ENCODE measurements around the gene NAB1.
"Not testable (repeated sequence)": the region's sequence is repeated elsewhere in the genome, so short reads cannot be mapped to it uniquely, and the experiment has no call there.

NAB1 gene

DNA sequence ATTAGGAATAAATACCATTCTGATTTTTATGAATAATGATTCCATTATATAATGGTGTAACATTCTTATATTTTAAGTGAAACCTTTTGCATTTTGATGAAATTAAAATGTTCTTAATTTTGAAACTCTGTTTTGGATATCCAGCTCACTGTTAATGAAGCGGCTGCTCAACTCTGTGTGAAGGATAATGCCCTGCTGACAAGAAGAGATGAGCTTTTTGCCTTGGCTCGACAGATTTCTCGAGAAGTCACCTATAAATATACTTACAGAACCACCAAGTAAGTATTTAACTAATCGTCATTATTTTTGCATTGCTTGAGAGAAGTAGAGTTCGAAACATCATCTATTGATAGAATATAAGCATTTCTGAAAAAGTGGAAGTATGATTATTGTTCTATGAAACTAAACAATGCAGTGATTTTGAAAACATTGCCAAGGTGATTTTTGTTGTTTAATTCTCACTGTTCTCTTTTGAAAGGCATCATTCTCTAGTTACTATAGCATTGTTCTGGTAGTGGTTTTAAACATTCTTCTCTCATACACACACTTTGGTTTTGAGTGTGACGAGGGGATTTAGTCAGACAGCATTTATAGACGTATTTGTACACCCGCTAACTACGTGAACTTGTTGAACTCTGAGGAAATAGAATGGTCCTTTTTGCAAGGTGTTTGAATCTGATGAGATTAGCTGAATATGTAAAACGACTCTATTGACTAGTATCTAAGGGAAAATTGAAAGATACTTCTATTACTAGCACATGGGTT lies 21.5 kb downstream of the NAB1 start:
- no peak for DNase-seq (ENCODE audit: low read depth)

DNA sequence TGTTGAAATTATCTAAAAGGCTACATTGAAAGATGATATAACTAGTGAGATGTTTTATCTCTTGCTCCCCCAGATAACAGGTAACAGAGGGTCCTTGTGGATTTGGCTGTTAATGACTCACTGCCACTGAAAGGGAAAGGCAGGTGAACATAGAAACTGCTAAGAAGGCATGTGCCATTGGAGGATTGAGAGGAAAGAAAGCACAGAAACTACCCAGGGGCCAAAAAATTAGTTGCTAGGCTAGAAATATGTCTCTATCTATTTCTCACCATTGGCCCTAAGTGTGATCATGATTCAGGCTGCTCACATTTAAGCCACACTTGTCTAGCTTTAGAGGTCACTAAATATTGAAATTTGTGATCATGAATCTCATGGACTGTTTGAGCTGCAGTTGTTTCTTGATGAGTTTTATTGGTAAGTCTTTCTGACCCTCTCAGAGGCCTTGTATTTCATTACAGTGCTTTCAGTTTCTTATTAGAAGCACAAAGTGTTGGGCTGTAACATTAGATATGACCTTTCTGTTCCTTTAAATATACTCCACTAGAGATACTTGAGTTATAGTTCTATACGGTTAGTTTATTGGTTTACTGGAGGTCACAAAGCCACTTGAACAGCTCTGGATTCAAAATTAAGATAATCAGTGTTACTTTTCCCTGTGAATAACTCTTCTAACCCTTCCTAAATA lies 26.2 kb downstream of the NAB1 start:
- no peak for DNase-seq (ENCODE audit: low read depth)

DNA sequence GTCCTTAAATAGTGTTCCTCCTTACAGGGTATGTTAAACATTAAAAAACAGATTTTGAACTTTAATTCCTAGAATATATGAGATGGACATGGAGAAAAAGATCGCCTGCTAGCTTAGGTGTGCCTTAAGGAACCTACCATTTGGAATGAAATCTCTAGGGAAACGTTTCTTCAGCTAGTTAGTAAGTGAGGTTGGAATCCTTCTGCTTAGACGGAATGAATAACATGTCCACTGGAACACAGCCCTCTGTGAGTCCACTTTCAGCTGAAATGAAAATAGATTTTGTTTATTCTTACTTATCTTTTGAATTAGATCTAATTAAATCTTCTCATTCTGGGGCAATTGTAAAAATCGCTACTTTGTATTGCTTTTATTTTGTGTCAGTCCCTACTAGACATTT lies 28.4 kb downstream of the NAB1 start:
- no peak for DNase-seq (ENCODE audit: low read depth)

DNA sequence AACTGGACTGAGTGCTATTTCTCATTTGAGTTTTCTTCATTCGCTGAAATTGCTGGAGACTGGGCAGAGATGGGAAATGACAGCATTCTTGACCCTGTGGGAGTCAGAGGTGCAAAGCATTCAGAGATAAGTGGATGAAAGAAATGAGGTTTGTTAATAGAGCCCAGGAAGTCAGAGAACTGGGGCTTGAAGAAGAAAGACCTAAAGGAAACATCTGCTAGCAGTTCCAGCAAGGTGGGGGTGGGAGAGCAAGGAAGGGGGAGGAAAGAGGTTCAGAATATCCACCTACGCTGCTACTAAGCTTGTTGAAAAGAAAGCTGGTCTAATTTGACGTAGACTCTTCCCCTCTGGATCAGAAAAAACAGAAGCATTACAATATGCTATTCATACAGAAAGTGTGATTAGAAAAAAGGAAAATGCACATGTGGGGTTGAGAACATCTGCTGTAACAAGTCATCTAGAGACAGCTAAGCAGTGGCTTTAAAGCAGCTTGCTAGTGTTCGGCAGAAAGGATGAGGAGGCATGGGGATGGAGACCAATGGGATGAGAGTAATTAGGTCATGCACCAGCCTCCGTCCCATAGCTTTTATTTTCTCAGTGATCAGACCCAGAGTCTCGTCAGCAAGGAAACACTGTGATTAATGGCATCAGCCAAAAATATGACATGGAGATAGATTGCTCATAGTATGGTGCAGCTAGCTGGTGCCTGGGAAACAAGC lies 29.7 kb downstream of the NAB1 start:
- peak; percentile 91 for DNase-seq (ENCODE audit: low read depth)

DNA sequence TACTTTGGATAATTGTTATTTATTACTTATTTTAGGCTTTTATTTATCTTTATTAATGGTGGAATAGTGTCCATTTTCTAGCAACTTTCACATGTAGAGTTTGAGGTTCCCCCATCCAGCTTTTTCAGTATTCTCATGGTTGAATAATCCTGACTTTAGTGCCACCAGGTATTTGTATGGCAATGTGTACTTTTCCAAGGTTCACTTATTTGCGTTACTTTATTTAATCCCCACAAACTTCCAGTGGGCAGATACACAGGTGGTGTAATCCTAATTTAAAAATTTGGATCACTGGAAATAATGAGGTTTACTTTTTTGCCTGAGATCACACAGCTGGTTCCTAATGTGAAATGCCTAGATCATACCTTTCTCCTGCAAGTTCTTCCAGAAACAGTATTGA lies 30.5 kb downstream of the NAB1 start:
- no peak for DNase-seq (ENCODE audit: low read depth)

DNA sequence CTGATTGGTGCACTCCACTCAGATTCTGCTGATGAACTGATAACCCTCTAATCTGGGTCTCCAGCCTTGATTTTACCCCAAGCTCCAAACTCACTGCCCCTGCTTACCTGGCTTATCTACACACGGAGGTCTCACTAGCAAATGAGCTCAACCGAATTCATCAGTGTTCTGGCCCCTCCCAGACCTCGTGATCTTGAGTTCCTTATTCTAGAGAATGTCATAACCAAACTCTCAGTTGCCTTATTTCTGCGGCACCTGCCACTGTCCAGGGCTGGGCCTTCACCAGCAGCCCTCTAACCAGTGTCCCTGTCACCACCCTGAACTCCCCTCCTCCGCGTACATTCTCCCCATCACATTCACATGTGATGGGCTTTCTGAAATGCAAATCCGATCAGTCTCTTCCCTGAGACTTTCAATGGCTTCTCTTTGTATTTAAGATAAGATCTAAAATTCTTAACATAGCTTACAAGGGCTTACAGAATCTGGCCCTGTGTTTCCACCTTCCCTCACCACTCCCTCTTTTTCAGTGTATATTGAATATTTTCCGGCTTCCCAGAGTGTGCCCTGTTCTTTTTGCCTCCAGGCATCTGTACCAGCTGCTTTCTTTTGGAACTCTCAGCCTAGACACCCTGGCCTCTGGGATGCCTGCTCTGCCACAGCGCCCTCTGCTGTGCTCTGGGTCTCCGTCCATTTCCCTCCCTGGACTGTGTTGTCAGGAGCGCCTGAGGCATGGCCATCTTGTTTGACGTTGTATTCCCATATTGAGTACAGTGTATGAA lies 31.1 kb downstream of the NAB1 start:
- peak; percentile 49 for DNase-seq (ENCODE audit: low read depth)

DNA sequence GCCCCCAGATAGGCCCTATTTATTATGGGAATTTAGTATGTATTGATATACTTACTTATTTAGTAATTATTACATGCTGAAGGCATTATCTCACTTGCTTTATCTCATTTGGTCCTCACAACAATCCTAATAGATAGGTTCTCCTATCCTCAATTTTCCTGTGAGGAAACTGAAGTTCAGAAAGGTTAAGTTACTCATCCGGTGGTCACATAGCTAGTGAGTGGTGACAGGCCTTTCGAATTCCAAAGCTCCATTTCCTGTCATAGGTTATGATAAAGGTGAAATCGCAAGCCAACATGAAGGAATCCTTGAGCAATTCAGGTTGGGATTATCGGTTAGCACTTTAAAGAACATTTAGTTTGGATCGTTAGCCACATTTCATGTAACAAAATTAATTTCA lies 33.3 kb downstream of the NAB1 start:
- DNase-seq (ENCODE audit: low read depth) = peak; percentile 58

DNA sequence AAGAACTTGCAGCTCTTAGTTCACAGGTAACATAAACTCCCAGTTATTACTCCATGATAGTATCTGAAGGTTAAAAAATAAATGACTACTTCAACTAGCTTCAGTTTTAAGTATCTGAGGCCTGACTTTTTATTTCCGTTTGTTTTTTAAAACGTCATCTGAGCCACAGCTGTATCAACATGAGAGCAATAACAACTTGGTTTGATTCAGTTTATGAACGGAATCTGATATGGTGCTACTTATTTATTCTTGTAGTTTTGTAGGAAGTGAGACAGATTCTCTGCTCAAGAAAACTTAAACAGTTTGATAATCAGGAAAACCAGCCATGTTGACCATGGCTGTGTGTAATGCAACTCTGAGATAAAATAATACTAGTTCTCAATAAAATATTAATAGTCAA lies 34.9 kb downstream of the NAB1 start:
- no peak for DNase-seq (ENCODE audit: low read depth)

DNA sequence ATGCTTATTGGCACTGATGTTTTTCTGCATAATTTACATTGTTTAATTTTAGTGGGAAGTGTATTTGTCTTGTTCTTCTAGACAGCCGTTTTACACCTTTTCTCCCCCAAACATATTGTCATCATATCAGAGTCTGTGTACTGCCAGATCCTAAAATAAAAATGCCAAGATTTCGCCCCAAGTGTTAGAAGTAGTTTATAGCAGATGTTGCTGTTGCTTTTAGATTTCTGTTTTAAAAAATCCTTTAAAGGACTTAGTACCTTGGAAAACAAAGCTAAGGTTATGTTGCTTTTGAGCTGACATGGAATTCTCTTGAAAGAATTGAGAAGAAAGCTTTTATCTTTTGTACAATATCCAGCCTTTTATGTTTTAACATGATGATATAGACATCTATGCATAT lies 36.0 kb downstream of the NAB1 start:
- DNase-seq (ENCODE audit: low read depth) = no peak

DNA sequence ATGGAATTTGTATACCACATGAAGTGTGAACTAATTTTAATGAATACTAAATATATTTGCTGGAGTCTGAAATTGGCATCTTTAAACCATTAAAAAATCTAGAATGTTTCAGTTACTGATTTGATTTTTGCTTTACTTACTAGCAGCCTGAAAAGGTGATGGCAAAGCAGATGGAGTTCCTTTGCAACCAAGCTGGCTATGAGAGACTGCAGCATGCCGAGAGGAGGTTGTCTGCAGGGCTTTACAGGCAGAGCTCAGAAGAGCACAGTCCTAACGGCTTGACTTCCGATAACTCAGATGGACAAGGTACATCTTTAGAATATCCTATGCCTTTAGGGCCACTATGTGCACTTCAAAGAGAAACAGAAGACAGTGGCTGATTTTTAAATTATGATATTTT lies 36.5 kb downstream of the NAB1 start:
- DNase-seq (ENCODE audit: low read depth) = no peak

DNA sequence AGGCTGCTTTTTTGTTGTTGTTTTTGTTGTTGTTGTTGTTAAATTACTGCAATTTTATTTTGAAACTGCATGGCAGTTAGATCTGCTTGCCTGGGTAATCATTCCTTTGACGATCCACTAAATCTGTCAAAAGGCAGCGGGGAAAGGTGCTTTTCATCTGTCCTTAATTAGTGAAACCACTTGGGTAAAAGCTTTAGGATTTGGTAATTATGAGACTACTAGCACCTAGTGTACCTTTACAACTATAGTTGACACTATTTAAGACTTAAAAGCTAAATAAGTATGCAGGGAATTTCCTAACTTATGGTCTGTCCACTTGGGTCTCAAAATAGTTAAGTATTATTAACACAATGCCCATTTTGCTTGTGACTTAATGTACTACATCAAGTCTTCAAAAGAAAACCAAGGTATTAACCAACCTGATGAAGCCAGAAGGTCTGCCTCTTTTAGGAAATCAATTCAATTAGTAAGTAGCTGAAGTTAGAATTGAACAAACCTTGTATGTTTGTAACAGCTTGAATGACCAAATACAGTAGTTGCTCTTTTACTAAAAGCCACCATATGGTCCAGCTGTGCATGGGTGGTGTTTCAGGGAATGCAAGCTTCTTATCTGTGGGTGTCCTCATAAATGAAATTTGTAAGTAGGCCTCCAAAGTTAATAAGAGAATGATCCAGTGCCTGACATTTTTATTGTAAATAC lies 44.8 kb downstream of the NAB1 start:
- no peak for DNase-seq (ENCODE audit: low read depth)

DNA sequence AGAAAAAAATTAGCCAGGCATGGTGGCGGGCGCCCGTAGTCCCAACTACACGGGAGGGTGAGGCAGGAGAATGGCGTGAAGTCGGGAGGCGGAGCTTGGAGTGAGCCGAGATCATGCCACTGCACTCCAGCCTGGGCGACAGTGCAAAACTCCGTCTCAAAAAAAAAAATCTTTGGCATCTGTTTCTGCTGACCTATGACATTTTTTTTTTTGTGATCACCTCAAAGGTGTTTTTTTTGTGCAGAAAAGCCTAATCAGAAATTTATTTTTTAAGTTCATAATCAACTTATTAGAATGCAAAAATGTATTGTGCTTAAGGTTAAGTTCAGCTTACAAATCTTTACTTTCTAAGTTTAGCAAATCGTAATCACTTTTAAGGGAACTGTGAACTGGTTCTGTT lies 45.6 kb downstream of the NAB1 start:
- no peak for DNase-seq (ENCODE audit: low read depth)

DNA sequence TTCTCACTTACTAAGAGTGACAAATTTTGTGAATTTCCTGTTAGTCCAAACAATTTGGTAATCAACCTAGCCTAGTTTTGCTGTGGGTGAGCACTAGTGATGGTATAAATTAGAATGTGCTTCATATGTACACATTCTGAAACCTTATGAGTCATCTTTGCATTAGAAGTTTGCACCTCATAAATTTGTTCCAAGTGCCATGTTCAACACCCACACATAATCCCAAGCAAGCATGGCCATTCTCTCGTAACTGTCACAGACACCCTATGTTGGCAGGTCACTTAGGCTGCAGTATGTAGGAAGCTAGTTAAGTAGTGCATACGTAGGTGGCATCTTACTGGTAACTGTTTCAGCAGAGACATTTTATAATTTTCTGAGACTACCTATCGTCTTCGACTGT lies 46.9 kb downstream of the NAB1 start:
- no peak for DNase-seq (ENCODE audit: low read depth)

DNA sequence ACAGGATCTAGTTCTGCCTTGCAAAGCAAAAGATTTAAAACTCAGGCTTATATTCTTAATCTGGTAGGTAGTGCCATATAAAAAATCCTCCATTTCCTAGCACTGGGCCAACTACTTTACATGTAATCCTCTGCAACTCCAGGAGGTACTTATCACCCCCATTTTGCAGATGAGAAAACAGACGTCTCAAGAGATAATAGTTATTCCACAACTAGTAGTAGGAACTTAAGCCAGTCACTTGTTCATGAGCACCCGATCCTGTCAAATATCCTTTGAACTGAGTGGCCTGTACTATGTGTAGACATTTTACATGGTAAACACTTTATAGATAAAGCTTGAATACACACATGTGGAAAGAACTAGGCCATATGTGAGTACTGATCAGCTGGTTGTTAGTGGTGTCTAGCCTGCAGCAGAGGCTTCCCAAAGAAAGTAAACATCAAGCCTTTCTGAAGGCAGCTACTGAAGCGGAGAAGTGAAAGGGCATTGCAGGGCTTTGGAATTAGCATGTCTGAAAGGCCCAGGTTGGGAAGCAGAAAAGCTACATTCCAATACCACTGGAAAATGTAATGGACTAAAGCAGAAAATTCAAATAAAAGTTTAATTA lies 48.0 kb downstream of the NAB1 start:
- no peak for DNase-seq (ENCODE audit: low read depth)

DNA sequence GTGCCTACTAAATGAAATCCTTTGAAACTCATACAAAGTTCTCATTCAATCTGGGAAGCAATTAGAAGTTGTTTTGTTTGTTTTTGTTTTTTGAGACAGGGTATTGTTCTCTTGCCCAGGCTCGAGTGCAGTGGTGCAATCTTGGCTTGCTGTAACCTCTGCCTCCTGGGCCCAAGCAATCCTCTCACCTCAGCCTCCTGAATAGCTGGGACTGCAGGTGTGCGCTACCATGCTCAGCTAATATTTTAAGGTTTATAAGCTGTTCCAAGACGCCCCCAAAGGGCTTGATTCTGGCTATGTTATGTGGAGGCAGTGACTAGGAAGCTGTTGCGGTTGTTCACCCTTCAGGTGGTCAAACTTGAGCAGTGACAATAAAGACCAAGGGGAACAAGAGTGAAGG lies 48.5 kb downstream of the NAB1 start:
- no peak for DNase-seq (ENCODE audit: low read depth)

DNA sequence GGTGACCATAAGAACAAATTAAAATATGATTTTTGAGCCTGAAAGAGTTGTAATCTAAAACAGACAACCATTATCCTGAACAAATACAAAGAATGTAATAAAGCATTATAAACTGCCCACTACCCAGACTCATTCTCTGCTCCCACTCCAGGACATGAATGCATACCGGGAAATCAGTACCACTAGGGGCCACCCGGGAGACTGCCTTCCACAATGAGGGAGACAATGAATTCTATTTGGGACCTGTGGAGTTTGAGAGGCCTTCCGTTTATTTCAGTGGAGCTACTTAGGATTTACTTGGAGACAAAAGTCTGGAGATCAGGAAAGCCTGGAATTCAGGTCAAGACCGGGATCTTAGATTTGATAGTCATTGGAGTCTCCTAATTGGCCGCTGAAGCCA lies 50.0 kb downstream of the NAB1 start:
- DNase-seq (ENCODE audit: low read depth) = peak; percentile 10

DNA sequence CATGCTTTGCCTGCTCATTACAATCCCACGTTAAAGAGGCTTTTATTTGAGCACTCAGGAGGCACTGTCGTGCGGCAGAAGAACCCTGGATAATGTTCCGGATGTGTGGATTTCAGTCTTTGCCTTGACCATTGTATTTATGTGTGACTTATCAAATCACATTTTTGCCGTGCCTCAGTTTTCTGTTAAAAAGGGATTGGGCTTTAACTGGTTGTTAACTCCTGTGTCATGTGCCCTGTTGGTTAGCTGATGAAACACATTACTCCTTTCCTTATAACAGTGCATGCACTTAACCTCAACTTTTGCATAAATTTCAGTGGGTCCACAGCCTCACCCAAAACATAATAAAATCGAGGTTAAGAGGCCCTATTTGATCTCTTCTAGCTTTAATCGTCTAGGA lies 52.7 kb downstream of the NAB1 start:
- DNase-seq (ENCODE audit: low read depth) = no peak

DNA sequence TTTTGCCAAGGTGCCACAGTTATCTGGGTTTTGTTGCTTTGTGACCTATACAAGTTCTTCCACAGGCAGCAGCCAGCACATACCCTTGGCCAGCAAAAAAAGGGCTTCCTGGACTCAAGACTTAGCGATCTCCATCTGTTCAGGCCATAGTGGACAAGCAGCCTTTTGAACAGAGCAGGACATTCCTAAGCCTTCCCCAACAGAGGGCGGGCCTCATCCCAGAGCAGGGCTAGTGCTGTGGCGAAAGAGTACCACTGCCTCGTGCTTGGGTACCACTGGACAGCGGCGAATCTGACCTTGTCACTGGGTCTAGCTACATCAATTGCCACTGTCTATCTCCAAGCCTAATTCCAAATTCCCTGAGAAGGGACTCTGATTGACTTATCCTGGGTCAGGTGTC lies 56.4 kb downstream of the NAB1 start:
- DNase-seq (ENCODE audit: low read depth) = no peak

DNA sequence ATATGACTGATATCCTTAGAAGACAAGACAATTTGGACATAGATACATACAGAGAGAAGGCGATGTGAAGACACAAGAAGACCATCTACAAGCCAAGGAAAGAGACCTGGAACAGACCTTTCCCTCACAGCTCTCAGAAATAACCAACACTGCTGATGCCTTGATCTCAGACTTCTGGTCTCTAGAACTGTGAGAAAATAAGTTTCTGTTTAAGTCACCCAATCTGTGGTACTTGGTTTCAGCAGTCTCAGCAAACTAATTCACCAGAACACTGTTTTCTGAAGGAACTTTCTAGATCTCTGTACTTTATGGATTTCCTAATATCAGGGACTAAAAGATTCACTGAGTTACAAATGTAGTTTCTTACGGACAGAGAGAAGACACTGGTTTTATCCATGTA lies 58.8 kb downstream of the NAB1 start:
- no peak for DNase-seq (ENCODE audit: low read depth)

DNA sequence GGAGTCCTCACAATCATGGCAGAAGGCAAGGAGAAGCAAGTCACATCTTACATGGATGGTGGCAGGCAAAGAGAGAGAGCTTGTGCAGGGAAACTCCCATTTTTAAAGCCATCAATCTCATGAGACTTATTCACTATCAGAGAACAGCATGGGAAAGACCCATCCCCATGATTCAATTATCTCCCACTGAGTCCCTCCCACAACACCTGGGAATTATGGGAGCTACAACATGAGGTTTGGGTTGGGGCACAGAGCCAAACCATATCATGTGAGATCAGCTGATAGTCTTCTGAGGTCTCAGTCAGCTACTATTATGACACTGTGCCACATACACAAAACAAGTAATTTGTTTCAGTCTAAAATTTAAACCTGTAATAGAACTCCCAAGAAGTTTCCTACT lies 59.8 kb downstream of the NAB1 start:
- not testable (repeated sequence) for DNase-seq (ENCODE audit: low read depth)

DNA sequence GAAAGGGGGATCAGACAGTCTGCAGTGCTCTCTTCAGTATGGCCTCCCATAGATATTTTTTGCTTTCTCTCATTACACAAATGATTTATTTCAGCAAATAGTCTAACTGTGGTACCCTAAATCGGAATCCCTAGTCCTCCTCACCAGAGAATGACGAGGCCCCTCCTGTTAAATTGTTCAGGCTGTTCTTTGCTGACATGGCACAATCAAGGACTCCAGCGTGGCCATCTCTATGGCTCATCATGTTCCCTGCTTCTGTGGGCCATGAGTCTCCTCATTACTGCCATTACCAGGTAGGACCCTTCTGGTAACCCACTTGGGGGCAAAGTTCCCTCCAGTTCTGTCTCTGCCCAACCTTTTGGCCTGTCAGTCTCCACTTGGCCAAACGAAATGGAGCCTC lies 62.2 kb downstream of the NAB1 start:
- DNase-seq (ENCODE audit: low read depth) = no peak

Data from amniotic epithelial cell (primary cell).